SK-N-SH treated with all-trans-retinoic acid at 6 μM for 48 hours (cell line): ENCODE results near the gene GPR161.

Experiments used
- CREB5 ChIP-seq: fragments of 250-450 bp; sonication (Bioruptor Pico); IDR thresholded peaks from 2 replicates; pipeline ENCODE4 v1.5.1; 2020; ENCODE audit warnings: low read depth, mild to moderate bottlenecking, moderate library complexity
- CSDC2 ChIP-seq: fragments of 250-450 bp; sonication (Bioruptor Pico); IDR thresholded peaks from 2 replicates; pipeline ENCODE4 v1.5.0; 2020; ENCODE audit warnings: mild to moderate bottlenecking, moderate library complexity
- CSRNP3 ChIP-seq: fragments of 250-450 bp; sonication (Bioruptor Pico); IDR thresholded peaks from 2 replicates; pipeline ENCODE4 v1.5.1; 2021; ENCODE audit warnings: mild to moderate bottlenecking, moderate library complexity
- GLIS3 ChIP-seq: fragments of 250-450 bp; sonication (Bioruptor Pico); IDR thresholded peaks from 2 replicates; pipeline ENCODE4 v1.5.0; 2020; ENCODE audit warnings: mild to moderate bottlenecking, moderate library complexity
- ISL1 ChIP-seq: fragments of 250-450 bp; sonication (Bioruptor Pico); IDR thresholded peaks from 2 replicates; pipeline ENCODE4 v2.1.2; 2022; ENCODE audit warnings: mild to moderate bottlenecking, moderate library complexity
- OSR1 ChIP-seq: fragments of 250-450 bp; sonication (Bioruptor Pico); IDR thresholded peaks from 2 replicates; pipeline ENCODE4 v1.8.0; 2022; ENCODE audit warnings: moderate library complexity, mild to moderate bottlenecking, inconsistent platforms
- PATZ1 ChIP-seq: fragments of 250-450 bp; sonication (Bioruptor Pico); IDR thresholded peaks from 2 replicates; pipeline ENCODE4 v1.8.0; 2020; ENCODE audit warnings: mild to moderate bottlenecking, moderate library complexity, borderline replicate concordance
- RARB ChIP-seq: fragments of 250-450 bp; sonication (Bioruptor Pico); IDR thresholded peaks from 2 replicates; pipeline ENCODE4 v1.8.0; 2021; ENCODE audit warnings: mild to moderate bottlenecking, moderate library complexity
- TCF4 ChIP-seq: fragments of 250-450 bp; sonication (Bioruptor Pico); IDR thresholded peaks from 2 replicates; pipeline ENCODE4 v1.8.0; 2021; ENCODE audit warnings: mild to moderate bottlenecking, moderate library complexity, borderline replicate concordance
- TOX ChIP-seq: fragments of 250-450 bp; sonication (Bioruptor Pico); IDR thresholded peaks from 2 replicates; pipeline ENCODE4 v1.8.0; 2021; ENCODE audit warnings: mild to moderate bottlenecking, moderate library complexity, borderline replicate concordance
- TSHZ2 ChIP-seq: fragments of 250-450 bp; sonication (Bioruptor Pico); IDR thresholded peaks from 2 replicates; pipeline ENCODE4 v1.5.0; 2020; ENCODE audit warnings: mild to moderate bottlenecking, moderate library complexity

- TF ChIP-seq TOX (CRISPR knock-in tag) (no peak), ISL1 (CRISPR knock-in tag) (no peak), TSHZ2 (CRISPR knock-in tag) (no peak), RARB (CRISPR knock-in tag) (no peak), CREB5 (CRISPR knock-in tag) (no peak), PATZ1 (CRISPR knock-in tag) (no peak), CSRNP3 (no peak), CSDC2 (CRISPR knock-in tag) (no peak), TCF4 (CRISPR knock-in tag) (no peak), OSR1 (CRISPR knock-in tag) (no peak), GLIS3 (no peak)
Measured at GRCh38 chr1:168096296-168097165, 40.2 kb downstream of the GPR161 start.
